PC-3 (cell line): ENCODE data around the gene CFAP299.

Experiments
- EZH2 ChIP-seq: fragments of 300-600 bp; sonication (generic); IDR thresholded peaks from one replicate; pipeline ENCODE4 v1.6.1; 2017; ENCODE audit warnings: antibody characterized with exemption, mild to moderate bottlenecking, low read length; ENCODE audit not compliant: unreplicated experiment
- TF ChIP-seq, protein P1 (sequence below): fragments of 300-600 bp; sonication (generic); conservative IDR thresholded peaks from 2 replicates; pipeline ENCODE4 v1.5.1; 2017; ENCODE audit warnings: antibody characterized with exemption, low read depth, mild to moderate bottlenecking, low read length

DNA sequence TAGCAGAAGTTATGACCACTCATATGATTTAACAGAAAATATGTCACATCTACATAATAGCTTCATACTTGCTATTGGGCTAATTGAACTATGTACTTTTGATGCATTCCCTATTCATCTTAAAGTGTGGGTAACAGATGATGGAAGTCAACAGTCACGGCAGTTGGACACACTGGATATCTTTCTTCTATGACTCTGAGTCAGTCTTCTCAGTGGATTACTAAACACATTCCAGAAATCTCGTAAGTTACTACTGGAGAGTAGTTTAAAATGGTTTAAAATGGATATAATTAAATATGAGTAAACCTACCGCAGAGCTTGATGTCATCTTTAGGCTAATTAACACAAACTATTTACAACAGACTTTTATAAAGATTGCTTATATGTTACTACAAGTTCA is 30.1 kb upstream of the CFAP299 start:
- no peak for TF ChIP-seq EZH2
- TF ChIP-seq, protein P1, sequence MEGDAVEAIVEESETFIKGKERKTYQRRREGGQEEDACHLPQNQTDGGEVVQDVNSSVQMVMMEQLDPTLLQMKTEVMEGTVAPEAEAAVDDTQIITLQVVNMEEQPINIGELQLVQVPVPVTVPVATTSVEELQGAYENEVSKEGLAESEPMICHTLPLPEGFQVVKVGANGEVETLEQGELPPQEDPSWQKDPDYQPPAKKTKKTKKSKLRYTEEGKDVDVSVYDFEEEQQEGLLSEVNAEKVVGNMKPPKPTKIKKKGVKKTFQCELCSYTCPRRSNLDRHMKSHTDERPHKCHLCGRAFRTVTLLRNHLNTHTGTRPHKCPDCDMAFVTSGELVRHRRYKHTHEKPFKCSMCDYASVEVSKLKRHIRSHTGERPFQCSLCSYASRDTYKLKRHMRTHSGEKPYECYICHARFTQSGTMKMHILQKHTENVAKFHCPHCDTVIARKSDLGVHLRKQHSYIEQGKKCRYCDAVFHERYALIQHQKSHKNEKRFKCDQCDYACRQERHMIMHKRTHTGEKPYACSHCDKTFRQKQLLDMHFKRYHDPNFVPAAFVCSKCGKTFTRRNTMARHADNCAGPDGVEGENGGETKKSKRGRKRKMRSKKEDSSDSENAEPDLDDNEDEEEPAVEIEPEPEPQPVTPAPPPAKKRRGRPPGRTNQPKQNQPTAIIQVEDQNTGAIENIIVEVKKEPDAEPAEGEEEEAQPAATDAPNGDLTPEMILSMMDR = no peak
